Sciatic nerve (tissue), 2 donors: Measurements from ENCODE around the gene HNRNPF. TPM values are rescaled to one million over a fixed set of nuclear protein-coding genes. Genes with fewer than 3 reads are reported as not detected.

ENCODE experiments used
- ATAC-seq: fragments of 200-7000 bp; cut with Tn5 transposase; one replicate; pipeline ENCODE4 v1.9.1; 2020; ENCODE audit warnings: mild to moderate bottlenecking, moderate library complexity
- DNase-seq: peaks from one replicate; pipeline ENCODE4 v3.0.0-alpha.2; 2020; ENCODE audit warnings: low spot score
- intact Hi-C: fragments of 100-400 bp; cut with DNase I; formaldehyde crosslinking; loops from one replicate; pipeline ENCODE4 v1.14.2; 2022
- total RNA-seq: library from RNA; stranded (reverse); fragmentation: NEBNext Ultra II Directional; extraction: Animal tissue kit (Norgen Biotek cat#: 25700); gene quantifications from one replicate; pipeline ENCODE4 v1.2.1, GENCODE V29; 2021
- donor health status: DM: no; HTN: no; CAD: no.
- donor health status: DM: no; HTN: no; CAD: no.

HNRNPF gene
- total RNA-seq, 1 donor from 2014 or later: 130 TPM

DNA sequence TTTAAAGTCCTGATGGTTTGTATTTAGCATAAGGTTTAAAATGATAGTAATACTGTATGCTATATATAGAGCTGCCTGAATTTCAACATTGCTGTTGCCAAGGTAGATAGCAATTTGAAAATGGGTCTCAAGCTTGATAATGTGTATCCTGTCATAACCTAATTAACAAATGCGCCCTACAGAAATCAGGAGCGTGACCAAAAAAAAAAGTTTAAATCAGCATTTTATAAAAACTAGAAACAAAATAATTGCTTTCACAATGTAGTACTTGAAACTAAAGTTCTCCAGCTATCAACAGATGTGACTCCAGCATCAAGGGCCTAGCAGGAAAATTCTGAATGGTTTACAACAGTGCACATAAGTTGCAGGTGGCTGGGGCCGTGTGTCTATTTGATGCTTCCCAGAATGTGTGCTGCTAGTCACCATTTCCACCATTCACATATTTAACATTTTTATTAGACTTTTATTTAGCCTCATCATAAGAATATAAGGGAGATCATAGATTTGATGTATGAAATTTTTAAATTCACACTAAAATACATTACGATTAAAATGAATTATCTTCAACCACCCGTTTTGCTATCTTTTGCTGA lies 23.5 kb downstream of the HNRNPF start:
- no peak for DNase-seq
- no peak for ATAC-seq

DNA sequence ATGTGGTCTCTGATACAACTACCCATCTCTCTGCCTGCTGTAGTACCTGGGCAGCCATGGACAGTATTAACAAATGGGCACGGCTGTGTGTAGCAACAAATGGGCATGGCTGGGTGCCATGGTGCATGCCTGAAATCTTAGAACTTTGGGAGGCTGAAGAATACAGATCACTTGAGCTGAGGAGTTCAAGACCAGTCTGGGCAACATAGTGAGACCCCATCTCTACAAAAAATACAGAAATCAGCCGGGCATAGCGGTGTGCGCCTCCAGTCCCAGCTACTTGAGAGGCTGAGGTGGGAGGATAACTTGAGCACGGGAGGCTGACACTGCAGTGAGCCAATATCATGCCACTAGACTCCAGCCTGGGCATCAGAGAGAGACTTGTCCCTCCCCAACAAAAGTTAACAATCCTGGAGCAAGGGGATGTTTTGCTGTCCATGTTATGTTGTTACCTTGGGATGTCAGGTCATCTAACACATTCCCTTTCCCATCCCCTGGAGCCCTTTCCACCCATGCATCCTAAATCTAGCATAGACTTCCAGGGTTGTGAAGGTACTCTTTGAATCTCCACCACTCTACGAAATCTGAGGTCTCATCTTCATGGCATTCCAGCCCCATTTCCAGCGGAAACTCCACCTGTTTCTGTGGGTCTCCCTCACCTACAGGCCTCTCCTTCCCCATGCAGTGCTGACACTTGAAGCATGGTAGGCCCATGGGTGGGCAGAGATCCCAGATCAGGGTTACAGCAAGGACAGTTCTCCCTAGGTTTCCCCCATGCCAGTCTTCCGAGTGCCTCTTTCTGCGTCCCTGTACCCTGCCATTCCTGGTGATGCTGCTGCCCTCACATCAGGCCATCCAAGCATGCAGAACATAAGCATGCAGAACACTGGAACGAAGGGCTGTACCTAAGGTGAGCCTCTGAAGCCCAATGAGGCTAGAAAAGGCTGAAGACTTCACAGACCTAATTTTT lies 24.4 kb downstream of the HNRNPF start:
- no peak for ATAC-seq
- intact Hi-C loops: no loop called here
- DNase-seq: no peak

More for the DNA sequence above, 23.5 kb downstream of the HNRNPF start:
- intact Hi-C loops: no loop called here

DNA sequence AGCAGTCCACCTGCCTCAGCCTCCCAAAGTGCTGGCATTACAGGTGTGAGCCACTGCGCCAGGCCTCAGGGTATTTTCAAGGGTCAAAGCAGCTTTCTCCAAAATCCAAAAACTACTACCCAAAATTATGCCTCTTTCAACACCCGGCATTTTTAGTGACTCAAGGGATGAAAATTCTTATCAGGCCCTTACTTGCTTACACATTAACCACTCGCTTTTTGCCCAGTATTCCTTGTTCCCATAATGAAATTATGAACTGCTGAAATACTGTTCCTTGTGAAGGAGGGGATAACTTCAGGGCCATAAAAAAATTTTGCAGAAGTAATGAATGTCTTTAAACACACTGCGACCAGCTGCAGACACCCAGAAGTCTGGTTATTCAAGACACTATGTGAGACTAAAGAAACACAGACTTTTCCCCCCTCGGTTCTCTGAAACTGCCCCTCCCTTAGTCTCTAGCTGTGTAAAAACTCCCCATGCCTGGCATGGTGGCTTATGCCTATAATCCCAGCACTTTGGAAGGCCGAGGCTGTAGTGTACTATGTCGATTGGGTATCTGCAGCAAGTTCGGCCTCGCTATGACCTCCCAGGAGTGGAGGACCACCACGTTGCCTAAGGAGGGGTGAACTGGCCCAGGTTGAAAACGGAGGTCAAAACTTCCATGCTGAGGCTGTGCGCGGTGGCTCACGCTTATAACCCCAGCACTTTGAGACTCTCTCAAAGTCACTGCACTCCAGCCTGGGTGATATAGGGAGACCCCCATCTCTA lies 25.6 kb downstream of the HNRNPF start:
- intact Hi-C loops: no loop called here
- DNase-seq: no peak
- no peak for ATAC-seq

DNA sequence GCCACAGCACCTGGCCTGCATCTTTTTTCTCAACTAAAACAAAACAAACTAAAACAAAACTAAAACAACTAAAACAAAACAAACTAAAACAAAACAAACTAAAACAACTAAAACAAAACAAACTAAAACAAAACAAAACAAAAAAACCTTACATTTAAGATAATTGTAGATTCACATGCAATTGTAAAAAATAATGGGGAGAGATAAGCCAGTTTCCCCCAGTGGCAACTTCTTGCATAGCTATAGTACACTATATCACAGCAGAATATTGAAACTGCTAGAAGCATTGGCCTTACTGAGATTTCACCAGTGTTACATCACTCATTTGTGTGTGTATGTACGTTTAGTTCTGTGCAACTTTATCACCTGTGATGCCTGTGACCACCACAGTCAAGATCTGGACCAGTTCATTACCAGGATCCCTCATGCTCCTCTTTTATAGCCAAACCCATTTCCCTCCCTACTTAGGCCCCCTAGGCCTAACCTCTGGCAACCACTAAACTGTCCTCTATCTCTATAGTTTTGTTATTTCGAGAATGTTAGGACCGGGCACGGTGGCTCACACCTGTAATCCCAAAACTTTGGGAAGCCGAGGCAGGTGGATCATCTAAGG lies 28.3 kb downstream of the HNRNPF start:
- no peak for ATAC-seq
- intact Hi-C loops: no loop called here
- DNase-seq: no peak

DNA sequence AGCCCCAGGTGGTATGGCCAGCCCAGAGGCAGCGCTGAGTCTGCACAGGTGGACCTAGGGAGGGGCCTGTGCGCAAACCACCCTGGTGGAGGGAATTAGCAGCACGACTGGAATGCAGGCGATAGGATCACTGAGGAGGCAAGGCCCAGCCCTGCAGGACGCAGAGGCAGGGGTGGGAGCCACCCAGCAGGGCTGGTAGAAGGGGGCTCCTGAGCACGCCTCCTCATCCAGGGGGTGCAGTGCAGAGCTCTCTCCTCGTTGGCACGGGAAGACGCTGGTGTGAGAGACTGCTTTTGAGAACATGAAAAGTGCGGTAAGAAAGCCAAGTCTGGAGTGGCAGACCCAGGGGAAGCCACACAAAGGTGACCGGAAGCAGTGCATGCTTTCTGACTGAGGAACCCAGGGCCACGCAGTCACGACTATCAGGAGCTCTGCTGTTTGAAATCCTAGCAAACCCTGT lies 31.5 kb downstream of the HNRNPF start:
- ATAC-seq (no peak), DNase-seq (no peak)
- intact Hi-C loops: no loop called here

DNA sequence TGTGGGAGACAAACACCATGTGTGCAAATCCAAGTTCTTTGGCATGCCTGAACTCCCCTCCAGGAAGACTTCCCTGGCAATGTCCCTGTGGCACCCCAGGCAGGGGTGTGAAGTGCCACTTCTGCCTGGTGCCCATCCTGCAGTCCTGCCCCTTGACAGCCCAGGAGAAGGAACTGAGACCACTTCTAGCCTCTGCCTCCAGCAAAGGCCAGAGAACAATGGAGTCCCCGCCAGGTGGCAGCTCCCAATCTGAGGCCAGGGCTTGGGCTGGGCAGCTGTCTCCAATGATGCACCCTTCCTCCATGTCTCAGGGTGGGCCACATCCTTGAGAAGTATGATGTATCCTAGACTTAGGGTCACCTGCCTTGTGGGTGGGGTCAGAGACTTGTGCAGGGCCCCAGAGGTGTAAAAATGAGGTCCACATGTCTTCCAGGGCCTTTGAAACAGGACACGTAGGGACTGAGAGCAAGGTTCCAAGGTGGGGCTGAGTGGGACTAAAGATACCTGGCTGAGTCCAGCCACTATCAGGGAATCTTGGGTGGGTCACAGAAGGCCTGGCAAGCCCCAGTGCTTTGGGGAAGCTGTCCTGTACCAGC lies 32.1 kb downstream of the HNRNPF start:
- no peak for DNase-seq
- no peak for ATAC-seq

DNA sequence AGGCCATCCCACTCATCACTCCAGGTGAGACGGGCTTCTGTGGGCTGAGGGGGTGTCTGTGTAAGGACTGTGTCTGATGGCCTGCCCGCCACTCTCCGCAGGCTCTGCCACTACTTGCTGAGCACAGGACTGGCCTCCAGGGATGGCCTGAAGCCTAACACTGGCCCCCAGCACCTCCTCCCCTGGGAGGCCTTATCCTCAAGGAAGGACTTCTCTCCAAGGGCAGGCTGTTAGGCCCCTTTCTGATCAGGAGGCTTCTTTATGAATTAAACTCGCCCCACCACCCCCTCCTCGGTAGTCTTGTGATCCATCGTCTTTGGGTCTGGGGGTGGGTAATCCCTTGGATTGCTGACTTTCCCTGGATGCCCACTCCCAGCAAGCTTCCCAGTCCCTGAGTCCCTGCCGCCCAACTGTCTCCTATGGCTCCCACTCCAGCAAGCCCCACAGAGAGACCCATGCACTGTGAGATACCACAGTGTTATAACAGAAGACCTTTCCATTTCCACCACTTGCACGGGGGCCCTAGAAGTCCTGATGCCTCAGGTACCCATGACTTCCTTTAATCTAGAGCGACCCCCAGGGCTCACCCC lies 32.8 kb downstream of the HNRNPF start:
- no peak for ATAC-seq
- intact Hi-C loops: no loop called here
- no peak for DNase-seq

More for the DNA sequence above, 32.1 kb downstream of the HNRNPF start:
- intact Hi-C loops: no loop called here

DNA sequence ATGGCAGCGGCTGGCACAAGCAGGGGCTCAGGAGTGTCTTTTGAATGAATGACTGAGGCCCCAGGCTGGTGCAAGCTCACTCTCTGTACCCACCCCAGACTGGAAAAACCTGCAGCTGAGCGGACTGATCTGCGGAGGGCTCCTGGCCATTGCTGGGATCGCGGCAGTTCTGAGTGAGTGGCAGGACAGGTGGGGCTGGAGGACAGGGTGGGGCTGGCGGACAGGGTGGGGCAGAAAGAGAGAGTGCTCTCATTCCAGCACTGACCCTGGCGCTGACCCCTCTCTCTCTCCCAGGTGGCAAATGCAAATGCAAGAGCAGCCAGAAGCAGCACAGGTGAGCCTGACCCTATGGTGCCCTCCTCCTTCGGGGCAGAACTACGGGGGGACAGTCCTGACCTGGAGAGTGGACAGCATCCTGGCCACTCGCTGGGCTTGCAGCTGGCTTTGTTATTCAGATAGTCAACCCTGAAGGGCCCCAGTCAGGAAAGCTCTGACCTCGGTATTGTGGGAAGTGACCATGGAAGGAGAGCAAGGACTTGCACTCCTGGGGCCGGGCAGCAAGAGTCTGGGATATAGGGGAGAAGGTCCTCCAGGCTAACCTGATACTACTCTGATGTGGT lies 33.5 kb downstream of the HNRNPF start:
- ATAC-seq (no peak), DNase-seq (no peak)
- intact Hi-C loops: no loop called here

DNA sequence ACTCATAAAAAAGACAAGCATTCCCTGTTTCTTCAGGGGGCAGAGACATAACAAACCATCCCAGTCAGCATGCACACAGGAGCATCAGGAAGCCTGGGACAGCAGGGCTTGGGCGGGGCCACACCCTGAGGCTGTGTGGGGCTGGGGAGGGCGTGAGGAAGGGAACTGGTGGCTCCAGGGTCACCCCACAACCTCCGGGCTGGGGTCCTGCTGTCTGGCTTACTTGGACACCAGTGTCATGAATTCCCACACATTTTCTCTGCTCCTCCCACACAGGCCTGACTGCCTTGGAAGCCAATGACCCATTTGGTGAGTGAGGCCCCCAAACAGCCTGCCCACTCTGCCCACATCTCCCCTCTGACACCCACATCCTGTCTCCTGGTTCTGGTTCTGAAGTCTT lies 34.8 kb downstream of the HNRNPF start:
- DNase-seq (no peak), ATAC-seq (no peak)
- intact Hi-C loops: no loop called here

DNA sequence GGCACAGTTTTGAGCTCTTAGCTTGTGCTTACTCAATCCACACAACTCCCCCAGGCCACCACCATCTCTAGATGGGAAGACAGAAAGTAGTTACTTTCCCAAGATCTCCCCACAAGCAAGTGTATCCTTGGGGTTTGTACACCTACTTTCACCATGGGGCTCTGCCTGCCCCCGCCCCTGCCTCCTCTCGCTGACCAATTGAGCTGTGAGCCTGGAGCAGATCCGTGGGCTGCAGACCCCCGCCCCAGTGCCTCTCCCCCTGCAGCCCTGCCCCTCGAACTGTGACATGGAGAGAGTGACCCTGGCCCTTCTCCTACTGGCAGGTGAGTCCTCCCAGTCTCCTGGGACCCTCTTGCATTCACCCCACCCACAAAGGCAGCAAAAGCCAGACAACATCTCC lies 35.5 kb downstream of the HNRNPF start:
- DNase-seq: no peak
- no peak for ATAC-seq
- intact Hi-C loops: no loop called here

DNA sequence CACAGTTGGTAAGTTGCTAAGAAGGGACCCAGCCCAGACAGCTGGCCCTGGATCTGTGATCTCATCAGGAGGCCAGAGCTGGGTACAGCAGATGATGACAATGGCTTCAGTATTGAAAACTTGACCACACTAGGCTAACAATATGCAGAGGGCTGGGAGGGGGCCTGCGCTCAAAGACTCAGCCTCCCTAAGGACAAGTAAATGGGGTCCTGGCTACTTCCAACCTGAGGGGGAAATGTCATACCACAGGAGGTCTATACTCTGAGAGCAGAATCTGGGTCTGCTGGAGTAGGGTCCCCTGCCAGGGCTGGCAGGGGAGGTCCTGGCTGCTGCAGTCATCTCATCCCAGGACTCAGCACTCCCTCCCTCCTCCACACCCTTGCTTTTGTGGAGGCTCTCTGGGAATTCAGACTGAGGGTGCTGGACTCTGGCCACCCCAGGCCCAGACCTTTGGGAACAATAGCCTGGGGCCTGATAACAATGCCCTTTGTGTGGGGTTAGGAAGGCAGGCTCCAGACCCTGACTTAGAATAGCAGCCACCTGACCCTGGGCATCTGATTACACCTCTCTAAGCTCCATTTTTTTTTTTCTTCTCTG lies 36.1 kb downstream of the HNRNPF start:
- intact Hi-C loops: no loop called here
- no peak for DNase-seq

DNA sequence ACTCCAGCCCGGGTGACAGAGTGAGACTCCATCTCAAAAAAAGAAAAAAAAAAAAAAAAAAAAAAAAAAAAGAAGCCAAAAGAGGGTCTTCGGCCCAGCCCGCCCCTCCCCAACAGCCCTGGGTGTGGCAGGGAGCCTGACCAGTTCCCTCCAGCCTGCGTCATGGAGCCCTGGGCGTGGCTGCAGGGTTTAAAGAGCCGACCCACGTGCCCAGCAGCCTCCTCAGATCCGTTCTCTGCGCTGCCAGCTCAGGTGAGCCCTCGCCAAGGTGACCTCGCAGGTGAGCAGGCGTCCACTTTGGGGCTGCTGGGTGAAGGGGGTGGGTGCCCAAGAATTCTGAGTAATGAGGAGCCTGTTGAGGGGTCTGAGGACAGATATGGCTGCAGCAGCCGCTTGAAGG lies 37.6 kb downstream of the HNRNPF start, which contains the start of gene FXYD4:
FXYD4 (plus strand) TSS at position 219 of the 400 bp plus-strand sequence. CDS start 2,111 bp downstream, outside the sequence.
- no peak for DNase-seq
- intact Hi-C loops: no loop called here
- no peak for ATAC-seq

More for the DNA sequence above, 36.1 kb downstream of the HNRNPF start:
- no peak for ATAC-seq

DNA sequence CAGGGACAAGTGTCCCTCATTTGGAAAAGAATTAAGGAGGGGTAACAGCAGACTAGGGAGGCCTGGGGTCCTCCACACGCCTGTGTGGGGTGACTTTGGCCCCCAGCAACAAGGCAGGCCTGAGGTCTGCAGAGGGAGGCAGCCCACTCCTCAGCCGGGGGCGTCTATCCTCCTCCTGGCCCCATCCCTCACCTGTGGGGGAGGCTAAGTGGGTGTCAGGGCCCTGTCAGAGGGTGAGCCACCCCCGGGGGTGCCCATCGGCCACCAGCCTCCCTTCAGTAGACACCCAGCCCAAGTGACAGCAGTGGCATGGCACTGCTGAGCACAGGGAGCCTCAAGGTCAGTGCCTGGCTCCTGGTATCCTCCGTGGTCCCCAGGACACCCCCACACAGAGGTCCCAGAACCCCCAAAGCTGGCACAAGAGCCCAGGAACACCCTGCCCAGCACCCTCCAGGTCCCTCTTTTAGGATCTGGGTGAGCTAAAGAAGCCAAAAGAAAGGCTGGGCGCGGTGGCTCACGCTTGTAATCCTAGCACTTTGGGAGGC lies 38.2 kb downstream of the HNRNPF start:
- DNase-seq: no peak
- no peak for ATAC-seq
- intact Hi-C loops: no loop called here

DNA sequence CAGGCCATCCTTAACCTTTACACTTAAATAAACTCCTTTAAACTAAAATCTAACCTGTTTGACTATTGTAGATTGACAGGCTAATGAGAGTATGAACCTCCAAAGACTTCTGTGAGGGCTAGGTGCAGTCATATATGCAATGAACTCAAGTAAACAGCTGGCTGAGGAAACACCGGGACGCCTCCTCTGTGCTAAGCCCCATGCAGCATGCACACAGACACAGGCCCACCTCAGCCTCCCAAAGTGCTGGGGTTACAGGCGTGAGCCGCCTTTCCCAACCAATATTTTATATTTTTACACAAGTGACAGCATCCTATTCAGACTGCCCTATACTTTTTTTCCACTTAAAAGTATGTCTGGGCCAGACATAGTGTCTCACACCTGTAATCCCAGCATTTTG lies 39.1 kb downstream of the HNRNPF start:
- DNase-seq (no peak), ATAC-seq (no peak)
- intact Hi-C loops: no loop called here

DNA sequence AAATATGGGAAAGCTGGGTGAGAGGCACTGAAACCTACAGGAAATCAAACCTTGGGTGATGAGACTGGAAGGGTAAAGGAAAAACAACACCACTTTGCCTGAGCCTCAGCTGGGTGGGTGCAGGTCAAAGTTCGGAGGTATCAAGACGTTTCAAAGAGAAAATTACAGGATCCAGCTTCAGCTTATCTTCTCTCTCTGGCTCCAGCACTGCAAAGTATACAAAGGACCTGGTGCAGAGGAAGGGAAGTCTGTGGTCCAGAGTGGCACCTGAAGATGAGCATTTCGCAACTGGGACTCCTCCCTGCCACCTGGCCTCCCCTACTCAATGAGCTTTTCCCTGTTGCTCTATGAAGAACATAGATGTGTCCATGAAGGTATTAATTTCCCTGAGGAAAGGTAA lies 44.0 kb downstream of the HNRNPF start:
- intact Hi-C loops: no loop called here
- no peak for DNase-seq
- no peak for ATAC-seq

DNA sequence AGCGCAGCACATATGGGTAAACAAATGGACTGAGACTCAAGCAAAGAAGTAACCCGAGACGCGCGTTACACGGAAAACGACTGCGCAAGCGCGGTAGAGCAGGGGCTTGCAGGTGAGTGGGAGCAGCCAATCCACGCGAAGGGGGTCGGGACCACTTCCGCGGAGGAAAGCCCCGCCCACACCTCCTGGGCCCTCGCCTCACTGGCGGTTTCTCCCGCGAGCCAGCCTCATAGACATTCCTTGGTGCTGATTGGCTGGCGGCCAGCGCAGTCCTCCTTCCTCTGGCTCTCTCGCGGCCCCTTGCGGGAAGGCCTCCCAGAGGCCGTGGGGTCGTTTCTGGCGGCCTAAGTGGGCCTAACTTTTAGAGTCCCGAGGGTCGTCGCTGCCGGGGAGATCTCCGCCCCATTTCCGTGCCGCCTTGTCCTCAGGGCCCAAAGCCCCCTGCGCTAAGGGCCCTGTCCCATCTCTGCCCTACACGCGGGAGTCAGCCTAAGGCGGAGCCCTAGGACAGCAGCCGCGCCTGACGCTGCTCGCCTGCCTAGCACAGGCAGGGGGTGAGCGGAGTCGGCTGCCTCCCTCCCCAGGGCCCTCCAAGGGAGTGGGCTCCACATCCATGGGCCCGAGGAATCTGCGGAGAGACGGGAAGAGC lies 46.7 kb downstream of the HNRNPF start:
- DNase-seq: peak; percentile 96
- ATAC-seq: peak; percentile 97
- intact Hi-C loops: no loop called here
